GM10847 (cell line): ENCODE results near the gene CD84.

Source experiments
- POLR2A ChIP-seq: IDR thresholded peaks from 2 replicates; pipeline ENCODE4 v1.6.1; 2011; ENCODE audit not compliant: insufficient read length; ENCODE audit errors: extremely low read depth

CD84 gene

DNA sequence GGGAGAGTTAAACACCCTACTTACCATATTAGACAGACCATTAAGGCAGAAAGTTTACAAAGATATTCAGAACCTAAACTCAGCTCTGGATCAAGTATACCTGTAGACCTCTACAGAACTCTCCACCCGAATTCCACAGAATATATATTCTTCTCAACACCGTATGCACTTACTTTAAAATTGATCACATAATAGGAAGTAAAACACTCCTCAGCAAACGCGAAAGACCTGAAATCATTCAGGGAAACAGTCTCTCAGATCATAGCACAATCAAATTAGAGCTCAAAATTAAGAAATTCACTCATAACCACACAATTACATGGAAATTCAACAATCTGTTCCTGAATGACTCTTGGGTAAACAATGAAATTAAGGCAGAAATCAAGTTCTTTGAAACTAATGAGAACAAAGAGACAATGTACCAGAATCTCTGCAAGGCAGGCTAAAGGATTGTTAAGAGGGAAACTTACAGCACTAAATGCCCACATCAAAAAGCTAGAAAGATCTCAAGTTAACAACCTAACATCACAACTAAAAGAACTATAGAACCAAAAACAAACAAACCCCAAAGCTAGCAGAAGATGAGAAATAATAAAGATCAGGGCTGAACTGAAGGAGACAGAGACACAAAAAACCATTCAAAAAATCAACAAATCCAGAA is 19.1 kb downstream of the CD84 start:
- TF ChIP-seq POLR2A = no peak

- no peak for TF ChIP-seq POLR2A
These were observed 20.5 kb downstream of the CD84 start for GRCh38 chr1:160558660-160559380.

GRCh38 chr1:160553778-160554177 is 25.5 kb downstream of the CD84 start:
- no peak for TF ChIP-seq POLR2A

GRCh38 chr1:160552425-160552824 is 26.9 kb downstream of the CD84 start:
- no peak for TF ChIP-seq POLR2A

DNA sequence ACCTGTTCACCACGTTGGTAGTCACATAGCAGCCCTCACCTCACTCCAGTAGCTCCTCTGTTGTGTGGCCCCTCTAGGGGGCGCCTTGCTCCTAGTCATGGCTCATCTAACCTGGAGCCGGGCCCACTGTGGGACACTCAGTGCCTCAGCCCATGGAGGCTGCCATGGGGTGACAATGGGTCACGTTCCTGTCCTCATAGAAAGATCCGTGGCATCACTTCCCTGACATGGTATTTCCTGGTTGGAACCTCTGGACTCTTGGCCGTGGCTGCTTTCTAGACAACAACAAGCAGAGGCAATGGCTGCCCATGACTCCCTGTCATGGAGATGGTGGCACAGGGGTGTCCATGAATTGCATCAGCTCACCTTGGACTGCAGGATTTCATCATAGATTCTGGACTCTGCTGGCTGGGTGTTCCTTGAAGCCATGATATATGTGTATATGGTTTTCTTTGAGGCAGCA is 28.7 kb downstream of the CD84 start:
- no peak for TF ChIP-seq POLR2A

- TF ChIP-seq POLR2A = no peak
These were observed 29.7 kb downstream of the CD84 start for GRCh38 chr1:160549665-160550006.

- TF ChIP-seq POLR2A = no peak
These were observed 30.2 kb downstream of the CD84 start for GRCh38 chr1:160548960-160549664.

- TF ChIP-seq POLR2A = no peak
These were observed 31.1 kb downstream of the CD84 start for GRCh38 chr1:160548183-160548582.

- TF ChIP-seq POLR2A = no peak
These were observed 31.9 kb downstream of the CD84 start for GRCh38 chr1:160547422-160547821.

- TF ChIP-seq POLR2A = no peak
These were observed 32.4 kb downstream of the CD84 start for GRCh38 chr1:160546942-160547341.

- no peak for TF ChIP-seq POLR2A
These were observed 34.6 kb downstream of the CD84 start for GRCh38 chr1:160544647-160545046.

- TF ChIP-seq POLR2A = no peak
These were observed 36.9 kb downstream of the CD84 start for GRCh38 chr1:160542303-160542945.

DNA sequence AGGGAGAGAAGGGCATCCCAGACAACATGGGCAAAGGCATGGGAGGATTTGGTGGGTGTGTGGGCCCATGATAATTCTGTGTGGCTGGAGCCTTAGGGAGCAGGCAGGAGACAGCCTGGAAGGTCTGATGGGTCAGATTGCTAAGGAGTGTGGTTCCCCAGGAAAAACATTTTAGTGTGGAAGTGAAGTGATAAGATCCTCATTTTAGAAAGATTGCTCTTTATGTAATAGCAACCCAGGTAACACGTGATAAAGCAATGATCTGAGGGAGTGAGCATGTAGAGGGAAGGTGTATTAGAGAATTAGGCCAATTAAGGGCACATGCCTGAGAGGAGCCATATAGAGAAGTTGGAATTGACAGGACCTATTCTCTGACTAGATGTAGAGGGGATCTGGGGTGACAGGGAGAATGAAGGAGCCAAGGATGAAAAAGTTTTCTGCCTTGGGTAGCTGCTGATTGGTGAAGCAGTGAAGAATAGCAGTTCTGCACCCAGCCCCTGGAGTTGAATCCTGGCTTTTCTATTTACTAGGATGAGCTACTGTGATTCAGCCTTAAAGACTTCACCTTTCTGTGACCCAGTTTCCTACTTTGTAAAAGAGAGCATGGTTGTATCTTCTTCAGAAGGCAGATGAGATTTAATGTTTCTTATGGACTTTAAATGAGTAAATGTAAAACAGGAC is 37.5 kb downstream of the CD84 start:
- no peak for TF ChIP-seq POLR2A

- TF ChIP-seq POLR2A = no peak
These were observed 38.5 kb downstream of the CD84 start for GRCh38 chr1:160540859-160541233.
